NCI-H1436 (cell line): ENCODE measurements around the gene FOXL1.

ENCODE experiments used
- DNase-seq: peaks from one replicate; lab custom pipeline; 2025; lab: John Stamatoyannopoulos, UW

The FOXL1 gene

DNA sequence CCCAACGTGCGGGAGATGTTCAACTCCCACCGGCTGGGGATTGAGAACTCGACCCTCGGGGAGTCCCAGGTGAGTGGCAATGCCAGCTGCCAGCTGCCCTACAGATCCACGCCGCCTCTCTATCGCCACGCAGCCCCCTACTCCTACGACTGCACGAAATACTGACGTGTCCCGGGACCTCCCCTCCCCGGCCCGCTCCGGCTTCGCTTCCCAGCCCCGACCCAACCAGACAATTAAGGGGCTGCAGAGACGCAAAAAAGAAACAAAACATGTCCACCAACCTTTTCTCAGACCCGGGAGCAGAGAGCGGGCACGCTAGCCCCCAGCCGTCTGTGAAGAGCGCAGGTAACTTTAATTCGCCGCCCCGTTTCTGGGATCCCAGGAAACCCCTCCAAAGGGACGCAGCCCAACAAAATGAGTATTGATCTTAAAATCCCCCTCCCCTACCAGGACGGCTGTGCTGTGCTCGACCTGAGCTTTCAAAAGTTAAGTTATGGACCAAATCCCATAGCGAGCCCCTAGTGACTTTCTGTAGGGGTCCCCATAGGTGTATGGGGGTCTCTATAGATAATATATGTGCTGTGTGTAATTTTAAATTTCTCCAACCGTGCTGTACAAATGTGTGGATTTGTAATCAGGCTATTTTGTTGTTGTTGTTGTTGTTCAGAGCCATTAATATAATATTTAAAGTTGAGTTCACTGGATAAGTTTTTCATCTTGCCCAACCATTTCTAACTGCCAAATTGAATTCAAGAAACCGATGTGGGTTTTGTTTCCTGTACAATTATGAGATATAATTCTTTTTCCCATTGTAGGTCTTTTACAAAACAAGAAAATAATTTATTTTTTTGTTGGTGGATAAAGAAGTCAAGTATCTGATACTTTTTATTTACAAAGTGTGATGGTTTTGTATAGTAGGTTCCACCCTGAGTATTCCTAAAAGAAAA, 9.4 kb upstream of the FOXL1 start:
- DNase-seq, result no peak

DNA sequence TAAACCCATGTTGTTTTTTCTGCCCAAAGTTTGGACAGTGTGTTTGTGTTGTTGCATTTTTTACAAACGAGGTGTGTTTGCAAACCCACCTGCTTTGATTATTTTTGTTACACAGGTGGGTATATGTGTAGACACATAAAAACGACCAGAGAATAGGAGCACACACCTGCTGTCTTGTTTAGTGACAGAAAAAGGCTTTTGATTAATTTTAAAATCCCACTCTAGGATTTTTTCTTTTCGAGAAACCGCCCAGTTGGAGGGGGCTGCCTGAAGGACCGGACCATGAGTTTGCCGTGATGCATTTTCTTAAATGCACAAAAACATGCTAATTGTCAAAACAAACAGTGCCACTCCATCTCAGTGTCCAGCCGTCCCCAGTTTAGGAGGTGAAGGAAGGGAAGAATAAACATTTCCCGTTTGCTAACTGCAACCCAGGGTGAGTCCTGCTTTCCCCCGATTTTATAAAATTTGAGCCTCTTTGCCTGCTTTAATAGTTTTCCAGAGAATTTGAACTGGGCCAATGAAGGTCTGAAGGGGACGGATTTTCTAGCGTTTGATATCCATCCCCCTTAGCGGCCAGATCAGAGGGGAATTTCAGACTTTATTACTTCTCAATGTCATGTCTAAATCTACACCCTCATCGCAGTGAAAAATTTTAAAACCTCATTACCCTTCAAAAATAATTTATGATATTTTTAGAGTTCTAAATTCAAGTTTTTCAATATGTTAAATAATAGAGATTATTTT, 8.5 kb upstream of the FOXL1 start:
- no peak for DNase-seq

DNA sequence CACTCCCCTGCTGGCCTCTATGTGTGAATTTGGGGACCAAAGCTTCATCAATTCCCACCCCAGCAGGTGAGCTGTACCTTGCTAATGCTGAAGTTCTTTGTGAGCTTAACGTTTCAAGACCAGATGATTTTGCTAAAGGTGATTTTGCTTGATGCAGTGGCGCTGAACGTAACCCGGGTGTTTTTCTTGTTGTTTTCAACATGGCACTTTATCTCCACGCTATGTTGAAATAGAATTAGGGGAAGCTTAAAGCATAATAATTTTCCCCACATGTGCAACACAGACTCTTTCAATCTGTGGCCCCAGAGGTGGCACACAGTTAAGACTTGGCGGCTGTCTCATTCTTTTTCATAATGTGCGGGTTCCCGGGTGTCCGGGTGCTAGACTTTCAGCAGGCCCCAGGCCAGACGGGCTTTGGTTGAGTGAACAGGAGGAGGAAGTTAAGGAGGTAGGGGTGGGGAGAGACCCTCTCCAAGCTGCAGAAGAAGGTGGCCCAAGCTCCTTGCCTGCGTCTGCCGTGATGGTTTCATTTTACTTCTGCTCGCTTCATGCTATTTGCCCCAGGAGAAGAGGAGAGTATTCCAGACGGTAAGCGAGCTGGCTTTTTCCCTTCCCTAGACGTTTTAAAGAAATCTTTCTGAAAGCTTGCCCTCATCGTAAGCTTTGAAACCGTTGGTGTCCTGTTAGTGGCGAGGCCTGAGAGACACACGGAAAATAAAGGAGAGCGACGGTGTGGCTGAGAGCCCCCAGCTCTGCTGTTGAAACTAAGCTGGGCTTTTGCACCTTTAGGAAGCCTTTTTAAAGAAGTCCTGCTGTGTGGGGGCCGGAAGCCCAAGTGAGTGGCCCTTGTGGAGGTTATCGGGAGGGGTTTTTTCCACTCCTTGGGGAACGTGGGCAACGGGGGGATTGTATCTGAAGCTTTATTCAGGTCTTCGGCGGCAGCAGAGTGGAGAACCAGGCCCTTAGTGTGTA, 7.5 kb upstream of the FOXL1 start:
- DNase-seq, result no peak

DNA sequence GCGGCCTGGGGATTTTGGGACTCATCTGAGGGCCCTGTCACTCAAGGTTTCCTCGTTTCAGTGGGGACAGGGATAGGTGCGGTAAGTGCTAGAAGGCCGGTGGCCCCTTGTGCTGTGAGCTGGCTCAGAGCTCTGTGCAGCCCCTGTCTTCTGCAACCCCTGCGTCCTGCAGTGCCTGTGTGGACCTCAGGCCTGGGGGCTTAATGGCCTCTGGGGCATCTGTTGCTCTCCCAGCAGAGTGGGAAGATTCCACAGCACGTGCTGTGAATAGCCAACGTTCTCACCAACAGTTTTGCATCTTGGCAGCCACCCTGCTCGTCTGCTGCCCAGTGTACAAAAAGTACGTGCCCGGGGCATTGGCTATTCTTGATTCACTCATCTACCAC, 6.8 kb upstream of the FOXL1 start:
- no peak for DNase-seq

DNA sequence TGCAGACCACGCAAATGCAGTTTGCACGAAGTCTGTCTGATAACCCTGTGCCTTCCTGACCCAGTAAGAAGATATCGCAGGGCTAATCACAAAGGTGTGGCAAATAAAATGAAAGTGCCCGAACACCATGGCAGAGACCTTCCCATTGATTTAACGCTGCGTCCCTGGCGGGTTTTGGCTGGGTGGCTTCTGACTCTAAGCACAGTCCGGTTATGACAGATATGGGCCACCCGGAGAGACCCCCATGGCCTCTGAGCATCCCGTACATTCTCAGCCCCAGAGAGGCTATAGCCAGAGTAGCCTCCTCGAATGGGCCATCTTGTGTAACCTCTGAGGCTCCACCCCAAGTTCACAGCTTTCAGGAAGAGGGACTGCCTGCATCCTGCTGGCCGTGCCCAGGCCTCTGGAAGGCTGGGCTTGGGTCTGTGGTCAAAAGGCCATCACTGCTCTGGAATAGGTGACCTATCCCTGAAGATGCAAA, 6.3 kb upstream of the FOXL1 start:
- DNase-seq, result no peak

DNA sequence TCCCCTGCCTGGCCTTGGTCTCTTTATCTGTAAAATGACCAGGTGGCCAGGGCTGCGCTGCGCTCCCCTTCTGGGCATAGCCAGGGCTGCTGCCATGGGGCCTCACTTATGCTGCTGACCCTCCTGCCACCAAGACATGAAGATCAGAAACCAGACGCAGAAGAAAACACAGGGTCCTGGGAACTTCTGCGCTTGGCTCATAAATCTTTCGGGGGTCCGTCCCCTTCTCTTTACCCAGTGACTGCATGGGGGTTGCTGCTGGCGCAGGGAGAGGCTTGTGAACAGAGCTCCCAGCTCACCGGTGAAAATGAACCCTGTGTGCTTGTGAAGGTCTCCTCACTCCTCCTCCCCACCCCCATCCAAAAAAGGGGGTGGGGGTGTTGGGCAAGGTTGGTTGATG, 5.7 kb upstream of the FOXL1 start:
- no peak for DNase-seq

DNA sequence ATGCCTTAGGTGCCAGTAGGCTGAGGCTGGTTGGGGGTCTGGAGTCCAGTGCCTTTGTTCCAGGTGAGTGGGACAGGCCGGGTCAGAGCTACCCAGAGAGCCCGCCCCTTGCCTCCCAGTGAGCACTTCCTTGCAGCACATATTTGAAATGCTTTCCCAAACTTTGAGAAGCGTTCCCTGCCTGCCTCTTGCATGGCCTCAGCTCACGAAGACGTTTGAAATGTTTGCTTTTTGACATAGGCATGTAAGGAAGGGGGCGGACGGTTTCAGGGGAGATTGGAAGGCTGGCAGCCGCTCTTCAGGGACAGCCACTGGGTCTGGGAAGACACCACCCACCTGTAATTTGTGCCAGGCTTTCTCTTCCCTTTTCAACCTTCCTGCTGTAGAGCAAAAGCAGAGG, 5.1 kb upstream of the FOXL1 start:
- DNase-seq, result no peak

DNA sequence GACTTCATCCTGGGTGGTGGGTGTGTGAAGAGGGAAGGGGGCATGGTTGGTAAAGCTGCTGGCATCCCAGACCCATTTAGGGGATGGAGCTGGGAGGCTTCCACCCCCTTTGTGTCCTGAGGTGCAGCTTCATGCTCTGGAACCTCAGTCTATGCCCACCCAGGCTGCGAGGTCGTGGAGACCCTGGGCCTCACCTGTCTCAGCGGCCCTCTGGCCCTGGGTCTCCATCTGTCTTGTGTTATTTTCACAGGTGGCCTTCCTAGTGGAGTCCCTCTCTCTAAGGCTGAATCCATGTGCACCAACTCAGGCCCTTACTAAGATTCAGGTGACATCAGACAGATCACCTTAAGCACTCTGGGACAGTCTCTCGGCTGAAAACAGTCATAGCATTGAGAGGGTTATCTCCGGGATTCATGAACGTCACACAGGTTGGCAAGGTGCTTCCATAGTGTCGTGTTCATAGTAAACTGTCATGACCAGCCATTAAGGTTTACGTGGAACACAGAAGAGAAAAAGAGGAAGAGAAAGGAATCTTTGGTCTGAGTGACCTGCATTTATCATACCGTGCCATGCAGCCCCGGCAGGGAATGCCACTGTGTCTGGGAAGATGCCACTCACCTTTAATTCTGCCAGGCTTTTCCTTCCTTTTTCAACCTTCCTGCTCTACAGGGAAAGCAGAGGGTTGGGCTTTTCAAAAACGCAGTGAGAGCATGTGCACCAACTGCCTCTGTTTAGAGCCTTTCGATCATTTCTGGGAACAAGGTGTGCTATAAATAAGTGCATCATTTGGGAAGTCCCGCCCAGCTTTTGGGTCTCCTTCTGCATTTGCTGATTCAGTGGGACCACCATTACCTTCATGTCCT, 4.5 kb upstream of the FOXL1 start:
- DNase-seq, result no peak

DNA sequence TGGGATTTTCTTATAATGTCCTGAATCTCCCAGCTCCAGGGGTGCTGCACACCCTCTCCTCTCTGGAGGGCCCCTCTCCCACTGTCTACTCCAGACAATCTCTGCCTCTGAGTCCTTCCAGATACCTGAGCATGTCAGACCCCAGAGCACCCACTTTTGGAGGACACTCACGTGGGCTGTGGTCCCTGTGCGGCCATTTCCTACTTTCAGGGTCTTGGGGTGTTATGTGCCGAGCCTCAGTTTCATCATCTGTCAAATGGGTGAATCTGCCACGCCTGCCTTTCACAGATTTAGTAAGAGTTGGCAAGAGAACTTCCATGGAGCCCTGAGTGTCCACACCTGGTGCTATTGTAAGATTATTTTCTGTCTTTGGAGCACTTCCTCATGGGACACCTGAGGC, 3.7 kb upstream of the FOXL1 start:
- DNase-seq, result no peak

DNA sequence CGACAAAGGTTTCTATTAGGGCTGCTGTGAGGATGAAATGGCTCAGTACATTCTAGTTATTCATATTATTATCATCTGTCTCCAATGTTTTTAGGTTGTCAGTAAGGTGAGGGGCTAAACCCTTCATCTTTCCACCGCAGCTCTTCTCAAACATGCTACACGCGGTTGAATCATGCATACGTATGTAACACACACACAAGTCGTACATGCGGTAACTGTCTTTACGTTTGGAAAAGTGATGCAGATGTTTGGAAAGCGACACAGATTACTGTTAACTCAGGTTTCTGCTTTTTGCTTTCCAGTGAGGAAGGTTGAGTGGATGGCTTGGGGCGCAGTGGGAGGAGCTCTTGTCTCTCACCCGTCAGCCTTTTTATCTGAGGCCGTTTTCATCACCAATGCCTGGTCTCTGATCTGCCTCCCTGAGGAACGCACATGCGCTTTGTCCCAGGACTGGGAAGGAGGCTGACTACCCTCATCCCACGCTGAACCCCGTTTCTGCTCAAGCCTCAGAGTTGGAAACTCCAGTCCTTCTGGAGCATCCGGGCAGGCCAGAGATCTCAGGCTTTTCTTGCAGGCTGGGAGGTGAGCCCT, 3.2 kb upstream of the FOXL1 start:
- DNase-seq, result no peak

DNA sequence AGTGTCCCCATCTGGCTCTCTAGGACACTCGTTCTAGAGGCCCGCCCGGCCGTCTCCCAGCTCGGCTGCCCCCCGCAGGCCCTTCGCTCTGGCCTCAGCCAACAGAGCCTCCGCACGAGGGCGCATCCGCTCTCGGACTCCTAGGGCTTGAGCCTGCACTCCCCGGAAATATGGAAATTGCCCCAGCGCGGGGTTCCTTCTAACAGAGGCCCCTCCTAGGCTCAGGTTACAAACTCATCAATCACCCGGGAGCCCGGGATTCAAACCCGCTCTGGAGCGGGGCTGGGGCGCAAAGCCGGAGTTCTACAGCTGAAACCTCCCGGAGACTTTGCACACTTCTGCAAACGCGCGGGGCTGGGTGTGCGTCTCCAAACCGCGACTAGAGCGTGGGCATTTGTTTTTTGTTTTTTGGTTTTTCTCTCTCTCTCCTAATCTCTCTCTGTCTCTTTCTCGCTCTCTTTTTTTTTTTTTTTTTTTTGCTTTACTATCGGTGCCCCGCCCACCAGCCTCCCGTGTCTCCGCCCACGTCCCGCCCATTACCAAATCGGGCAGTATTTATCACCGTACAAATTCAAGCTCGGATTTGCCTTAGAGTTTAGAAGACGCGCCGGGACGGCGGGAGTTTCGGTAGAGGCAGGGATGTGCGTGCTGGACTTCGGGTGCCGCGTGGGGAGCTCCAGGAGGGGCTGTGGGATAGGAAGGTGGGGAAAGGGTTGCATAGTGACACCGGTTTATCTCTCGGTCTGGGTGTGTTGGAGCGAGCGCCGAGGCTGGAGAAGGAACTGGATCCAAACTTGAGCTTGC, 2.4 kb upstream of the FOXL1 start:
- no peak for DNase-seq

DNA sequence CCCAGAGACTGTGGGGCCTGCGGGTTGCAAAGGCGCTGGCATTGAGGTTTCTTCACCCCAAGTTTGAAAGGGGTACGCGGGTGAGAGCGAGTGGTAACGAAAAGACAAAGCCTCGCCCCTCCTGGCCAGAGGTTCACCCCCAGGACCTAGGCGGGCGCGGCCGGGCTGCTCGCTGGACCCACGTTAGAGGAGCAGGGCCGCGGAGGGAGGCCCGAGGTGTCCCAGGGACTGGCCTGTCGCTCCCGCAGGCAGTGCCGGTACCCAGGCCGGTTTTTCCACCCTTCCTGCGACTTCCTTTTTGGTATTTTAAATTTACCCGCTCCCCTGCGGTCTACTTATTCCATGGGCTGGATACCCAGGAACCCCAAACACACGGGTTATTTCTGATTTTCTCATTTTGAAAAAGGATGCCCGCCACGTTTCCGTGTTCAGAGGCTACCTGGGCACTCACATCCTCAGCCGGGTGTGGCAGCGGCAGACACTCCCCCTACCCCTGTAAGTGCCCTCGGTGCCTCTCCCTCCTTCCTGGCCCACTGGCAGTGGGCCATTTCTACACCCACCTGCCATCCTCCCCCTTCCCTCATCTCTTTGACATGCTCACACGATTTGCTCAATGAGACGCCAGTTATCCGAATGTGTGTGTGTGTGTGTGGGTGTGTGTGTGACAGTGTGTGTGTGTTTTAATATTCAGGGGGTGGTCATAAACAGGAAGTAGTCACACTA, 1.6 kb upstream of the FOXL1 start:
- DNase-seq, result no peak

DNA sequence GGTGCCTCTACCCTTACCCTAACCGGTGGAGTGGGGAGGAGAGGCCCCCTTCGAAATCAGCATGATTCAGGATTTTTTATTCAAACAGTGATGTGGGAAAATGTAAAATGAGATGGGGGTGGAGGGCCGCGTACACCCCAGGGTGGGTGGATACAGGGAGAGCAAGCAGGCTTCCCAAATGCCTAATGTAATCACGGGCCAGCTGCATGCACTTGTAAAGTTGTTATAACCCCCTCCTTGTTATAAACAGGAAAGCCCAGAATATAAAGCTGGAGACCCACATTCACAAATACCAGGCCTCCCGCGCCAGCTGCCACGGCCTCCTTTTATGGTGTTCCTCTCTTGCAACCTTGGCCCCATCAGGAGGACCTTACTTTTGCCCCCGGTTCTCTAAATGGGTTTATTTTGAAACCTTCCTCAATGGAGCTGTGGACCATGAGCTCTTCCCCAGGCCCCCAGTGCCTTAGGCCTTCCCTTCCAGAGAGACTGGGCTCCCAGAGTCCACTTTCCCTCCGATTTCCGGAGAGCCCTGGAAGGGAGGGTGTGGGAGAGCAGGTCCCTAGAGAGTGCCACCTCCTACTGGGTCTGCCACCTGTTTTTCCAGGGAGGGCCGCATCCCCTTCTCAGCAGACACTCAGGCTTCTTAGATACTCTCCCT, 906 bp upstream of the FOXL1 start:
- DNase-seq, result no peak

DNA sequence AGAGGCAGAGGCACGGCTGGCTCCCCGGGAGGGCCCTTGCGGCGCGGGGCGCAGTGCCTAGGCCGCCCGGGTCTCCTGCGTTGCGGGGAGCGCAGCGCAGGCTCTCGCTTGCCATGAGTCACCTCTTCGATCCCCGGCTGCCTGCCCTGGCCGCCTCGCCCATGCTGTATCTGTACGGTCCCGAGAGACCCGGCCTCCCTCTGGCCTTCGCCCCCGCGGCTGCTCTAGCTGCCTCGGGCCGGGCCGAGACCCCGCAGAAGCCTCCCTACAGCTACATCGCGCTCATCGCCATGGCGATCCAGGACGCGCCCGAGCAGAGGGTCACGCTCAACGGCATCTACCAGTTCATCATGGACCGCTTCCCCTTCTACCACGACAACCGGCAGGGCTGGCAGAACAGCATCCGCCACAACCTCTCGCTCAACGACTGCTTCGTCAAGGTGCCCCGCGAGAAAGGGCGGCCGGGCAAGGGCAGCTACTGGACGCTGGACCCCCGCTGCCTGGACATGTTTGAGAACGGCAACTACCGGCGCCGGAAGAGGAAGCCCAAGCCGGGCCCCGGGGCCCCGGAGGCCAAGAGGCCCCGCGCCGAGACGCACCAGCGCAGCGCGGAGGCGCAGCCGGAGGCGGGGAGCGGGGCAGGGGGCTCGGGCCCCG, 390 bp downstream of the FOXL1 start:
- no peak for DNase-seq

DNA sequence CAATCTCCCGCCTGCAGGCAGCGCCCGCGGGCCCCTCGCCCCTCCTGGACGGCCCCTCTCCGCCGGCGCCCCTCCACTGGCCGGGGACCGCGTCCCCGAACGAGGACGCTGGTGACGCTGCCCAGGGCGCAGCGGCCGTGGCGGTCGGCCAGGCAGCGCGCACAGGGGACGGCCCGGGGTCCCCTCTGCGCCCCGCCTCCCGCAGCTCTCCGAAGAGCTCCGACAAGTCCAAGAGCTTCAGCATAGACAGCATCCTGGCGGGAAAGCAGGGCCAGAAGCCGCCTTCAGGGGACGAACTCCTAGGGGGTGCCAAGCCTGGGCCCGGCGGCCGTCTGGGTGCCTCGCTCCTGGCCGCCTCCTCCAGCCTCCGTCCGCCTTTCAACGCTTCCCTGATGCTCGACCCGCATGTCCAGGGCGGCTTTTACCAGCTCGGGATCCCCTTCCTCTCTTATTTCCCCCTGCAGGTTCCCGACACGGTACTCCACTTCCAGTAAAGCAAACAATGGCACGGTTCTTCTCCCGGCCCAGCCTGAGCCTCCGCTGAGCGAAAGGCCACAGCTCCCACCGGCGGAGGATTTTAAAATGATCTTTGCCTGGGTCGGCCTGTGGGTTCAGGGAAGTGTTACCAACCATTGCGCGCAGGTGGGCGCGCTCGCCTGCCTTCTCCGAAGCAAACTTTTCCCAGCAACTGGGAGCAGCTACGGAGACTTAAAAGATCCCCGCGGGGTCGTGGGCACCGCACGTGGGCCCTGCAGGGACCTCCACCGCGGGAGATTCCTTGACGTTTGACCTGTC, 1.1 kb downstream of the FOXL1 start:
- no peak for DNase-seq

DNA sequence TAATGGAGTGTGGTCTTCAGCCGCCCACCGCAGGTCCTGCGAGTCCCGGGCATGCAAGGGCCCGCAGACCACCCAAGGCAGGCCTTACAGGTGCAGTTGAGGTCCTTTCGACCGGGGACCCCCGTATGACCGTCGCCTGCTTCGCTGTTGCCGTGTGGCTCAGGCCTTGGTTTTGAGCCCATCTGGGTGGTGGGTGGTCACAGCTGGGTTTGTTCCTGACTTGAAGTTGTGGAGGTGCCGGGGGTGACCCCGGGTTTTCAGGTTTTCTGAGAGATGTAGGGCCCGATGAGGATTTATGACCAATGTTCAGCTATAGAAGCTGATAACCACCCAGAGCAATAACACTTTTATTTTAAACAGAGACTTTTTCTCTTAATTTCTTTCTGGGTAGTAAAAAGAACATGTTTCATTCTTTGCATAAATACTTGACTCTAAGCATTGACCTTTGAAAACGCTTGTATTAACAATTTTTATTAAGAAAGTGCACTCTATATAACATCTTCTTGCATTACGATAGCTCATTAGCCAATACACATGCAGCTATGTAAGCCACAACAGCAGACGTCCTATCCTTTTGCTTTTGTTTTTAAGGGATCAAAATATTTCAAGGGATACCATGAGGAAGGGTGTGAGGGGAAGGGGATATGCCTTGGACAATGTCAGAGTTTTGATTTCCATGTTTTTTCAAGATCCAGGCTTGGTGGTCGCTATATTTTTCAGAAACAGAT, 1.9 kb downstream of the FOXL1 start:
- DNase-seq, result no peak

DNA sequence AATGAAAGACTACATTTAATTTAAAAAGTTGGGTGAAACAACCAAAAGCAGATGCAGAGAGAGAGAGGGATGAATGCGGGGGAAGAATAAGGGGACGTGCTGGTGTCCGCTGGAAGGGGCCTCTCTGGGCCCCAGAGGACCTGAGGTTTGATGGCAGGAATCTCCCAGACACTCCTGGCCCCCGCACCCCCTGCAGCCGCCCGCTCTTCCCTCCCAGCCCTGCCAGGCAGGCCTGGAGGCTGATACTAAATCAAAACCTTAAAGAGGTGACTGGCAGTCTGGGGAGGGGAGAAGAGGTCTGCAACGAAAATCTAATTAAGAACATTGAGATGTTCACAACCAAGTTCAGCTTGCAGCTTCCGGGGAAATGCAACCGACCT, 2.4 kb downstream of the FOXL1 start:
- DNase-seq, result no peak
